Amygdala (tissue), 56 donors: ENCODE measurements around the gene SLC26A11.
"Not testable (repeated sequence)": the region's sequence is repeated elsewhere in the genome, so short reads cannot be mapped to it uniquely, and the experiment has no call there.

Source experiments
- DNase-seq, 56 donors: peaks; one replicate each; lab custom pipeline; 2025; lab: John Stamatoyannopoulos, UW

The SLC26A11 gene

DNA sequence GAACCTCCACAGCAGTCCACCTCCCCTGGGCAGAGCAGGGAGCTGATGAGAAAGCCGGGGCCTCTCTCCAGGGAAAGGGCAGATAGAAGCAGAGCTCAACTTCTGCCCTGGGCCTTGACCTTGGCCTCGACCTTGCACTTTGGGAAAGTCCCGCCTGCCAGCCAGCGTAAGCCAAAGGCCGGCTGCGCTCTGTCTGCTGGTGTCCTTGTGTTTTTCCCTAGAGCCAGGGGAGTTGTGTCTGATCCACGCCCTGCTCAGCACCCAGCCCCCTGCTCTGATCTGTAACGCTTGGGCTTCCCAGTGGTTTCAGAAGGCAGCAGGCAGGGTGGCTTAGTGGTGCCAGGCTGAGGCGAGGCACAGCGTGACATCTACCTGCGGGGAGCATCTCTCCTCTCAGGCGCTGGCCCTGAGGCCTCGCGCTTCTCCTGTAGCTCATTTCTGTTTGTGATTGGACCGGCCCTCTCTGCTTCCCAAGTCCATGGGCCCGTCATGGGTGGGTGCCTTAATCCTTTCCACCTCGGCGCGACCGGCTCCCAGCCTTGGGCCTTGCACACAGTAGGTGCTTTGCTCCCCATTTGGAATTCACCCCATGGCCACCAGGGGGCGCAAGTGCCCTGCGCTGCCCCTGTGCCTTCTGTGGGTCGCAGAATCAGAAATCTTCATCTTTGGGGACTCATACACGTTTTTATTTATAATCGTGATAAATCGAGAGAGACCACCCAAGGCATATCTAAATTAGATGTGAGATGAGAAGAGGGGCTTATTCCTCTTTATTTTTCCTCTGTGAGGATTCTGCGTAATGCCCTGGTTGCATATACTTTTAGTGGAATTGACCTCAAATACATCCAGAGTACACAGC is 24.3 kb upstream of the SLC26A11 start:
- peak in 1 of 56 donors; percentile 31 for DNase-seq

DNA sequence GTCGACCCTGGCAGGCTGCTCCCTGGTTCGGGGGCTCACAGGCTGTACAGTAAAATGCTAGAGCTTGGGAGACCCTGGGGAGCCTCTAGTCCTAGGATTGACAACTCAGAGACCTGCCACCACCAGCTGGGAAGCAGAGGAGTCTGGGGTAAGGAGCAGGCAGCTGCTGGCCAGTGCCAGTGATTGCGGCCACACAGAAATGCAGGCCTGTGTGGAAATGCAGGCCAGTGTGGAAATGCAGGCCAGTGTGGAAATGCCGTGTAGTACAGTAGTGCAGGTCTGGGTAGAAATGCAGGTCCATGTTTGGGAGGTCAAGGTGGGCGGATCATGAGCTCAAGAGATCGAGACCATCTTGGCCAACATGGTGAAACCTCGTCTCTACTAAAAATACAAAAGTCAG is 23.6 kb upstream of the SLC26A11 start:
- no peak for DNase-seq

DNA sequence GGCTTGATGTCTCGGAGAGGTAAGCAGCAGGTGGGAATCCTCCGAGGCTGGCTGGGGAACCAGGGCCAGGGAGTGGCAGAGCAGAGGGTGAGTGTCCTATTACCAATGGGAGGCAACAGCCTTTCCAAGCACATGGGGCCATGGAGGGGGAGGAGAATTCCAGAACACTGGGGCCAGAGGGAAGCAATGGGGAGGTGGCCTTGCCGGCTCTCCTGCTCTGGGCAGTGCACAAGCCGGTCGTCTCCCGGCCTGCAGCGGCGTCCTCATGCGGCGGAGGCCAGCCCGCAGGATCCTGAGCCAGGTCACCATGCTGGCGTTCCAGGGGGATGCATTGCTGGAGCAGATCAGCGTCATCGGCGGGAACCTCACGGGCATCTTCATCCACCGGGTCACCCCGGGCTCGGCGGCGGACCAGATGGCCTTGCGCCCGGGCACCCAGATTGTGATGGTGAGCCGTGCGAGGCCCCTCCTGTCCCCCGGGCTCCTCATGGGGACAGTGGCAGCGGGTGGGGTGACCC is 22.0 kb upstream of the SLC26A11 start:
- DNase-seq: no peak

DNA sequence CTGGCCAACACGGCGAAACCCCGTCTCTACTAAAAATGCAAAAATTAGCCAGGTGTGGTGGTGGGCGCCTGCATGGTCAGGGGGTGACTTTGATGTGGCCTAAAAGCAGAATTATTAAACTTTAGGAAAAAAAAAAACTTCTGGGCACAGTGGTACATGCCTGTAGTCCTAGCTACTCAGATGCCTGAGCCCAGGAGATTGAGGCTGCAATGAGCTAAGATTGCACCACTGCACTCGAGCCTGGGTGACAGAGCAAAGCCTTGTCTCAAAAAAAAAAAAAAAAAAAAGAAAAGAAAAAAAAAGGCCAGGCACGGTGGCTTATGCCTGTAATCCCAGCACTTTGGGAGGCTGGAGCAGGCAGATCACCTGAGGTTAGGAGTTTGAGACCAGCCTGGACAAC is 20.9 kb upstream of the SLC26A11 start:
- DNase-seq: not testable (repeated sequence)

DNA sequence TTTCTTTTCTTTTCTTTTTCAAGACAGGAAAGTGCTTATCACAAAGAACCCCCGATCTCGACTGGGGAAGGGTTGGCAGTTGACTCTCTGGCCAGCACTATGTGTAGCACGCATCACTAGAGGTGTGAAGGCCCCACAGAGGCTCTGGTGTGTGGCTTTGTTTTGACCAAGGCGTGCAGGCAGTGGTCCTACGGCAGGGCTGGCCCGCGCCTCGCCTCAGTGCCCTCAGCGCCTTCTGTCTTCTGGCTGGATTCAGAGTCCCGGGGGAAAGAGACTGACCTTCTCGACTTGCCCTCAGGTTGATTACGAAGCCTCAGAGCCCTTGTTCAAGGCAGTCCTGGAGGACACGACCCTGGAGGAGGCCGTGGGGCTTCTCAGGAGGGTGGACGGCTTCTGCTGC is 18.8 kb upstream of the SLC26A11 start:
- DNase-seq: no peak

DNA sequence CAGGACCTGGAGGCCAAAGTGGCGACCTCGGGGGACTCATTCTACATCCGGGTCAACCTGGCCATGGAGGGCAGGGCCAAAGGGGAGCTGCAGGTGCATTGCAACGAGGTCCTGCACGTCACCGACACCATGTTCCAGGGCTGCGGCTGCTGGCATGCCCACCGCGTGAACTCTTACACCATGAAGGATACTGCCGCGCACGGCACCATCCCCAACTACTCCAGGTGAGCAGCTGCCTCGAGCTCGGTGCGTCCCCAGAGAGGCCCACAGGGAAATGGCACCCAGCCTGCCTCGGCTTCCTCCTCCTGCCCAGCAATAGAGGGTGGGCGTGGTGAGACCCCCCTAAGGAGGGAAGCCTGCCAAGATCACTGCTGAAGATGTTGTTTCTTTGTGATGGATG is 18.0 kb upstream of the SLC26A11 start:
- DNase-seq: no peak

DNA sequence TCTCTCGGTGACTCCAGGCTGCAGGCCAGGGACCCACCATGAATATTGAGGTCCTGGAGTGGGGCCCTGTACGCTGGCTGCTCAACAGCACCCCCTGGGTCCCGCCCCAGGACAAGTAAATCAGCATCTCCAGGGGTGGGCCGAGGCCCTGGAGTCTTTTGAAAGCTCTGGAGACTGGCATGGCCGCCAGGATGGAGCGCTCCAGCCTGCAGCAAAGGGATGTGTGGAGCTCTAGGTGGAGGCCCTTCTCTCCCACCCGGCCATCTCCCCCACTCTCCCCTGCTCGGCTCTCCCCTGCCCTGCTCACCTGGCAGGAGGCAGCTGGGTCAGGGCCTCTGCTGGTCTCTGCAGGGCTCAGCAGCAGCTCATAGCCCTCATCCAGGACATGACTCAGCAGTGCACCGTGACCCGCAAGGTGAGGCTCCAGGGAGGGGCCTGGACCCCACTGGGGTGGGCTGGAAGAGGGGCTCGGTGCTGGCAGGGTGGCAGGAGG is 16.7 kb upstream of the SLC26A11 start:
- DNase-seq: no peak

DNA sequence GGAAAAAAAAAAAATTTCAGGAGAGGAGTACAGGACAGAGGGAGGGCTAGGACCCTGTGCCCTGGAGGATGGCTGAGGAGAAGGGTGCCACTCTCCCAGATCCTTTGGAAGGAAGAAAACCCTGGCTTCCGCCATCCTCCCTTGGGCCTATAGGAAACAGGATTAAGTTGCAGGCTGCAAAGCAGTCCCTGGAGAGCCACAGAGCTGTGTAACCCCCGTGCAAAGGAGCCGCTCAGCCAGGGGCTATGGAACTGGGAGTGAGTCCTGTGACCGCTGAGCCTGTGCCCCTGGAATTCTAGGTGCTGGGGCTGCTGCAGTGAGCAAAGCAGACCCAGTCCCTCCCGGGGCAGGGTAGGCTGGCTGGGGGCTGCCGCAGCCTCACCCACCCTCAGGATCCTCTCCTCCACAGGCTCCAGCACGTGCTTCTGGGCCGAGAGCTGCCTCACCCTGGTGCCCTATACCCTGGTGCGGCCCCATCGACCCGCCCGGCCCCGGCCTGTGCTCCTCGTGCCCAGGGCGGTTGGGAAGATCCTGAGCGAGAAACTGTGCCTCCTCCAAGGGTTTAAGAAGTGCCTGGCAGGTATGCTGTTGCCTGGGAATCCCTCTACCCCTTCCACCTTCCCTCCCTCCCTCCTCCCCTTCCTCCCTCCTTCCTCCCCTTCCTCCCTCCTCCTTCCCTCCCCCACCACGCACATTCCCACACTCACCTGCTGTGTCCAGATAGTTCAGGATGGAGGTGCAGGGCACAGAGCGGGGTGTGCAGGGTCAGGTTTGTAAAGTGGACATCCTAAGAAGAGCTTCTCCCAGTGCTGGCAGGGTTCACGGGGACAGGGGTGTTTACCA is 15.4 kb upstream of the SLC26A11 start:
- no peak for DNase-seq

DNA sequence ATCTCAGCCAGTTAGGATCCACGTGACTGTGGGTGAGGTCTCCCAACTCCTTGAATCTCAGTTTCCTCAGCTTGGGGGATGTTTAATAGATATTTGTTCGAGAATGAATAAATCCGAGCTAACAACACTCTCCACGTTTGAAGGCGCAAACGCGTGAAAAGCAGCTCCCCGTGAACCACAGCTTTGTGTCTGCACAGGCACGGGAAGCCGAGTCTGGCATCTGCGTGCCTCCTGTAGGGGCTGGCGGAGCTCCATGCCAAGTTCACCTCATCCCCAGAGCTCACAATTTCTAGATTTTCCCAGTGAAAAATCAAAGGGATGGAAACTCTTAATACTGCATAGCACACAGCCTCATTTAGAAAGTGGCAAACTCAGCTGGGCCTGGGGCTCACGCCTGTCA is 14.4 kb upstream of the SLC26A11 start:
- no peak for DNase-seq

DNA sequence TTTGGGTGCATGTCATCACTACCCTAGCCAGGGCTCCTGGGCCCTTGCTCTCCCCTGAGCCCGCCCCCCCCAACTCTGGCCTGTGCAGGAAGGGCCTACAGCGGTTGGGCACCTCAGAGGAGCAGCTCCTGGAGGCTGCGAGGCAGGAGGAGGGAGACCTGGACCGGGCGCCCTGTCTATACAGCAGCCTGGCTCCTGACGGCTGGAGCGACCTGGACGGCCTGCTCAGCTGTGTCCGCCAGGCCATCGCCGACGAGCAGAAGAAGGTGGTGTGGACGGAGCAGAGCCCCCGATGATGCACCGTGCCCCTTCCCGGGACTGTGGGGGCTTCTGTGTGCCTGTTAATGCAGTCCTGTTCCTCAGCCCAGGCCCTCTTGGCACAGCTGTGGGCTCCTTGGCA is 12.2 kb upstream of the SLC26A11 start:
- DNase-seq: no peak

DNA sequence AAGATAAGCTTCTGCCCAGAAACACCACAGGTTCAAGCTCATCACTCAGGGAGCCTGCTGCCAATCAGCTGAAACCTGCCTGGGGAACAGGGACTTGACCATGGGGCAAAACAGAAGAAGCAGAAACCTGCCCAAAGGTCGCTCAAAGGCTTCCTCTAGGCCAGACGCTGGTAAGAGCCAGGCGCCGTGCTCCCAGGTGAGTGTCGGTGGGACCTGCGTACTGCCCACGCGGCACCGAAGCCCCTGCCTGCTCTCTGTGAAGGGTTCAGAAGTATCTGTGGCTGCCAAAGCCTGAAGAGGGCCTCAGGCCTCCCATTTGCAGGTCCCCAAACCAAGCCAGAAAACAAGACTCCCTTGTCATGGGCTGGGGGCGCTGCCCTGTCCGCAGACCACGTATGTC is 10.5 kb upstream of the SLC26A11 start:
- DNase-seq: no peak

DNA sequence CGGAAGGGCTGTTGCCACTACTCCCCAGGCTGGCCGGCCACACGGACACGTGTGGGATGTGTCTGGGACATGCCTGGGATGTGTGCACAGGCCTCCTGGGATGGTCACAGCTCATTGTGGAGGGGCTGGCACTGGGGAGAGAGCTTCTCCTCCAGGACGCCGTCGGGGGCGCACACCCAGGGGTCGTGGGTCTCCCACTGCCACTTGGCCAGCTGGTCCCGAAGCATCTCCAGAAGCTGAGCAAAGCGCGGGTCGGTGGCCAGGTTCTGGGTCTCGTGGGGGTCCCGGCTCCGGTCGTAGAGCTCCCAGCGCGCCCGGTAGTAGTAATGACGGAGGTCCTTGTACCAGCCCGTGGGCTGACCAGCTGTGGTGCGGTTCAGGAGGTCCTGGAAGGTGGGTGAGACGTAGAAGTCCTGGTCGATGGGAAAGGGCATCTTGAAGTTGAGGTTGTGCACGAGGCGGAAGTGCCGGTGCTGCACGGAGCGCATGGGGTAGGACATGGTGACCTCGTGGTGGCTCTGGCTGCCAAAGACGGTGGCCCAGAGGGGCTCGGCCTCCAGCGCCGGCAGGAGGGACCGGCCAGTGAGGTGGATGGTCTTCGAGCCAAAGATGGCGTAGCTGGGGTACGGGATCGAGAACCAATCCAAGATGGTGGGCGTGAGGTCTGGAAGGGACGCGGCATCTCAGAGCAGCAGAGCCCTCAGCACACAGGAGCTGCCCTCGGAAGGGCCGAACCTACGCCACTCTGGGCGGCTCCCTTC is 9.7 kb upstream of the SLC26A11 start:
- no peak for DNase-seq

DNA sequence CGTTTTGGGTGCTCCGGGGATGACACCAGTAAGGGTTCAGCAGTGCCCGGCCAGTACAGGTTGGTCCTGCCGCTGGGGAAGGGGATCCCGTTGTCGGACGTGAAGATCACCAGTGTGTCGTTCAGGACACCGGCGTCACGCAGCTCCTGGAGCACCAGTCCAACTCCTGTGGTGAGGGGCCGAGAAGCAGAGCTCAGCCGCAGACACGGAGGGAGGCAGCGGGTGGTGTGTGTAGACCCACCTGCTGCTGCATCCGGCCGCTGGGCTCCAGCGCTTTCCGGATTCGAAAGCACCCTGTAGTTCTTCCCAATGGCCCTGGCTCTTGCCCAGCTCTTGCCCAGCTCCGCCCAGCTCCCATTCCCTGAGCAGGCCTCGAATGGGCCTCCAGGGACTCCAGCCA is 8.1 kb upstream of the SLC26A11 start:
- DNase-seq: no peak

DNA sequence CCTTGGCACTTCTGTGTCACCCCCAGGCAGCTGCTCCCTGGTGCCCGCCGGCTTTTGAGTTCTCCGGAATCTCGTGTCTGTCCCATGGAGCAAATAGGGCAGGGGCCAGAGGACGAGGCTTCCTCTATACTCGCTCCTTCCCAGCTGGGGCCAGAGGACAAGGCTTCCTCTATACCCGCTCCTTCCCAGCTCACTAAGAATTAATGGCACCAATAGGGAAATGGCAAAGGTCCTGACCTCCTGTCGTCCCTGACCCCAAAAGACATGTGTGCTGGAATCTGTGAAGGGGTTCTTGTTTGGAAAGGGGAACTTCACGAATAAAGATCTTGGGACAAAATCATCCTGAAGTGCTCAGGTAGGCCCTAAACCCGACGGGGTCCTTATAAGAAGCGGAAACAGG is 7.7 kb upstream of the SLC26A11 start:
- no peak for DNase-seq

DNA sequence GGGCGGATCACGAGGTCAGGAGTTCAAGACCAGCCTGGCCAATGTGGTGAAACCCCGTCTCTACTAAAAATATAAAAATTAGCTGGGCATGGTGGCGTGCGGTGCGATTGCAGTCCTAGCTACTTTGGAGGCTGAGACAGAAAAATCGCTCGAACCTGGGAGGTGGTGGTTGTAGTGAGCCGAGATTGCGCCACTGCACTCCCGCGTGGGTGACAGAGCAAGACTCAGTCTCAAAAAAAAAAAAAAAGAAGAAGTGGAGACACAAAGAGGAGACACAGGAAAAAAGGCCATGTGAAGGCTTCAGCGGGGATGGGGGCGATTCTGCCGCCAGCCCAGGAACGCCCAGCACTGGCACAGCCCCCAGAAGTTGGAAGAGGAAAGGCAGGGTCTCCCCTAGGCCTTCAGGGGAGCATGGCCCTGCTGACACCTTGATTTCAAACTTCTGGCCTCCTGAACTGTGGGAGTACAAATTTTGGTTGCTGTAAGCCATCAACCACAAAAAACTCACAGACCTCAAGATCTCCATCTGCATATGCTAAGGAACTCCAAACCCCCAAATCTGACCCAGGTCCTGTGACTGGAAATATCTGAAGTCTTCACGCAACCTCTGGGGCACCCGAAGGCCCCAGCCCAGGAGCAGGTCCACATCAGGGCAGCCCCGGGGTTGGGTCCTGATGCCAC is 7.1 kb upstream of the SLC26A11 start:
- DNase-seq: no peak

DNA sequence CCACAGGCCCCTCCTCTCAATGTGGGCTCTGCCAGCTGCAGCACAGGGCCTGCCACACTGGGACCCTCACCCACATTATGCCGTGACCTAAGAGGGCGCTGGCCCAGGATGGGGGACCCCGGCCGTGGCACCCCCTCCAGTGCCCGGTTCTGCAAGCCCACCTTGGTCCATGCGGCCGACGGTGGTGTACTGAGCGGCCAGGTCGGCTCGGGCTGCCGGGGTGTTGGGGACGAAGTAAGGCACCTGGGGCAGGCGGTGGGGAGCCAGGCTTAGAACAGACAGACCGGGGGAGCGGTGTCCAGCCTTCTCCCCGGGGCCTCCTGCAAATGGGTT is 6.6 kb upstream of the SLC26A11 start:
- no peak for DNase-seq

DNA sequence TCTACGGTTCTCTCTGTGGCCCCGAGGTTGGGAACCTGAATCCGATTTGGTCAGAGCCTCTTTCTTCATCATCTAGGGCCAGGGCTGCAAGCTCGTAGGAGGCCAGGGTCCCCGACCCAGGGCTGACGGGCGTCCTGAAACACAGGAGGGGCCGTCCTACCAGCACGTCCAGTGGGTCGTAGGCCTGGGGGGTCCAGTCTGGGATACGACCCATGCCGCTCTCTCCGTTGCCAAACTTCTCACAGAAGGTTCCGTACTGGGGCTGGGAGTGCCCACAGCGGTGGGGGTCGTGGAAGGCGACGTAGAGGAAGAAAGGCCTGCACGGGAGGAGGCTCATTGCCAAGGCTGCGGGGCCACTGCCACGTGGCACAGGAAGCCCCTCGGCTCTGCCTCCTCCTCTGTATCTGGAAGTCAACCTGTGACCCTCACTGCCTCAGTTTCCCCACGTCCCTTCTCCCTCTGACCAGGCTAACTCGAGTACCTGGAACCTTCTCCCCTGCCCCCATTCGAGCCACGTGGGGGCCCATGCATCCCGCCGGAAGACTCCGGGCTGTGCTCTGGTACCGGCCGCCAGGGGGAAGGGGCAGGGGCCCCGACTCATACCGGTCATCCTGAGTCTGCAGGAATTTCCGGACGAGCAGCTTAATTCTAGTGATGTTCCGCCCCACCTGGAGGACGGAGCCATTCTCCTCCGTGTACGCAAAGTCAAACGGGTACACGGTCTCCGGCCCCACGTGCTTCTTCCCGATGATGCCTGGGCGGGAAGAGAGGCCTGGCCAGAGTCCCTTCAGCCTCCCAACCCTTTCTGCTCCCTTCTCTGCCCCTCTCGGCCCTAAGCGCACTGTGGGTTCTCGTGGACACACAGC is 6.0 kb upstream of the SLC26A11 start:
- no peak for DNase-seq

DNA sequence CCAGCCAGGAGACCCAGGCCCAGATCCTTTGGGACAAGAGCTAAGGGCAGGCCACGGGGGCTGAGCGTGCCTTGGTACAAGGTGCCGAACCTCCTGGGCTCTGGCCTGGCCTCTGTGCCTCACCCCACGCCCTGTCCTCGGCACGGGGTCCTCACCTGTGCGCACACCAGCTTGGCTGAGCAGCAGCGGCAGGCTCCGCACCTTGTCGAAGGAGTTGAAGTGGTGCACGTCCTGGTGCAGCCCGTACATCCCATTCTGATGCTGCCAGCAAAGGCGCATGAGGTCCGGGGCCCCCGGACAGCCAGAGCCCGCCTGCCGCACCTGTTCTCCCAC is 5.4 kb upstream of the SLC26A11 start:
- DNase-seq: no peak
